Measurements from ENCODE around the gene LACTB. TPM values are rescaled to one million over a fixed set of nuclear protein-coding genes. Genes with fewer than 3 reads are reported as not detected.

The LACTB gene
- total RNA-seq, 2 donors from 2014 or later = 9.0 to 11.0 TPM

DNA sequence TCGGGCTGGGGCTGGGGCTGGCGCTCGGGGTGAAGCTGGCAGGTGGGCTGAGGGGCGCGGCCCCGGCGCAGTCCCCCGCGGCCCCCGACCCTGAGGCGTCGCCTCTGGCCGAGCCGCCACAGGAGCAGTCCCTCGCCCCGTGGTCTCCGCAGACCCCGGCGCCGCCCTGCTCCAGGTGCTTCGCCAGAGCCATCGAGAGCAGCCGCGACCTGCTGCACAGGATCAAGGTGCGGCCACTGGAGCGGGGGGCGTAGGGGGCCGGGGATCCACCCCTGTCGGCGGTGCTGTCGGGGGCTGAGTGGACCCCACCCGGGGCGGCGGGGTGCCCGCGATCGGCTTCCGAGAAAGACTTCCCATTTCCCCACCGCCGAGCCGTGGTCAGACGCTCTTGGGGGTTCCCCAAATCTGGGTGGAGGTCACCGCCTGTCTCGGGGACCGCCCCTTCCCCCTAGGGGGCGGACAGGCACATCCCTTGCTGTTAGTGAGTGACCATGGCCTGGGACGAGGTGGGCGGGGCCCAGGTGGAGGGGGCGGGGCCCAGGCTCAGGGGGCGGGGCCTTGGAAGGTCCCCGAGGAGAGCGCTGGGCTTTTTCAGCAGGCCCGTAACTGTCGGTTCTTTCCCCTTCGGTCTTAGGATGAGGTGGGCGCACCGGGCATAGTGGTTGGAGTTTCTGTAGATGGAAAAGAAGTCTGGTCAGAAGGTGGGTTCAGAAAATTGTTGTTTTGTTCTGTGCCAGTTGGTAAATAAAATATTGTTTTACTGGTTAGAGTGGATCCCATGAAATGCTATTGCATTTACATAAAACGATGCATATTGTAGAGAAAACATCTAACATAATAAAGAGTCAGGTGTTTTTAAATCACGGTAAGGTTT is 578 bp downstream of the LACTB start:
- DNase-seq = peak; percentile 67 to 79 (median 72)
- peaks cover 7% of the 10 kb centered on the region for H3K4me1 Mint-ChIP-seq
- H3K27me3 Mint-ChIP-seq = no peaks in the 10 kb centered on the region
- no peaks in the 10 kb centered on the region for H3K9me3 ChIP-seq (ENCODE audit: control insufficient read depth, low read length, poor library complexity, severe bottlenecking)
- H3K36me3 Mint-ChIP-seq (ENCODE audit: low read depth) = peaks cover 3% of the 10 kb centered on the region
- H3K4me3 Mint-ChIP-seq = peak overlapping the region; percentile 91
- peak; percentile 85 for ATAC-seq
- H3K27ac Mint-ChIP-seq = peak overlapping the region; percentile 48

DNA sequence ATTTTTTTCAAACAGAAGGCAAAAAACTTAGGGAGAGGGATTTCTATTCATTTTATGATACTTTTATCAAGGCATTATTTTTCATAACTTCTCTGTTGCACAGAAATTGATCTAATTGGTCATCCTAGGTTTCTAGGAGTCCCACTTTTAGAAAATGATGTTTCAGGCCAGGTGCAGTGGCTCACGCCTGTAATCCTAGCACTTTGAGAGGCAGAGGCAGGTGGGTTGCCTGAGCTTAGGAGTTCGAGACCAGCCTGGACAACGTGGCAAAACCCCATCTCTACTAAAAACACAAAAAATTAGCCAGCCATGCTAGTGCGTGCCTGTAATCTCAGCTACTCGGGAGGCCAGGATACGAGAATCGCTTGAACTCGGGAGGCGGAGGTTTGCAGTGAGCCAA is 2.8 kb downstream of the LACTB start:
- H3K27me3 Mint-ChIP-seq = no peaks in the 10 kb centered on the region
- no peak overlapping the region for H3K4me3 Mint-ChIP-seq
- no peak for ATAC-seq
- peaks cover 4% of the 10 kb centered on the region for H3K36me3 Mint-ChIP-seq (ENCODE audit: low read depth)
- H3K27ac Mint-ChIP-seq = no peak overlapping the region
- no peaks in the 10 kb centered on the region for H3K9me3 ChIP-seq (ENCODE audit: control insufficient read depth, low read length, poor library complexity, severe bottlenecking)
- peaks cover 7% of the 10 kb centered on the region for H3K4me1 Mint-ChIP-seq
- DNase-seq = no peak

DNA sequence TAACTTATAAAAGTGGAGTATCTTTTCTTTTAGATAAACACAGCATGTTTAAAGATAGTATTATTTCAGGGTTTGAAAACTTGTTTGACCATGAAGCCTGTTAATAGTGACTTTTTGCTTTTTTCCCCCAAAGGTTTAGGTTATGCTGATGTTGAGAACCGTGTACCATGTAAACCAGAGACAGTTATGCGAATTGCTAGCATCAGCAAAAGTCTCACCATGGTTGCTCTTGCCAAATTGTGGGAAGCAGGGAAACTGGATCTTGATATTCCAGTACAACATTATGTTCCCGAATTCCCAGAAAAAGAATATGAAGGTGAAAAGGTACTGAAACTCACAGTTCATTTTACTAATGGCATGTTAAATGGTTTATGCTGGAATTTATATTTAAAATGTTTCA is 5.1 kb downstream of the LACTB start:
- no peak for ATAC-seq
- Mint-ChIP-seq H3K27me3 (no peaks in the 10 kb centered on the region), H3K27ac (no peak overlapping the region), H3K4me1 (peaks cover 7% of the 10 kb centered on the region), H3K4me3 (no peak overlapping the region), H3K36me3 (ENCODE audit: low read depth) (peaks cover 4% of the 10 kb centered on the region)
- DNase-seq = no peak
- no peaks in the 10 kb centered on the region for H3K9me3 ChIP-seq (ENCODE audit: control insufficient read depth, low read length, poor library complexity, severe bottlenecking)

DNA sequence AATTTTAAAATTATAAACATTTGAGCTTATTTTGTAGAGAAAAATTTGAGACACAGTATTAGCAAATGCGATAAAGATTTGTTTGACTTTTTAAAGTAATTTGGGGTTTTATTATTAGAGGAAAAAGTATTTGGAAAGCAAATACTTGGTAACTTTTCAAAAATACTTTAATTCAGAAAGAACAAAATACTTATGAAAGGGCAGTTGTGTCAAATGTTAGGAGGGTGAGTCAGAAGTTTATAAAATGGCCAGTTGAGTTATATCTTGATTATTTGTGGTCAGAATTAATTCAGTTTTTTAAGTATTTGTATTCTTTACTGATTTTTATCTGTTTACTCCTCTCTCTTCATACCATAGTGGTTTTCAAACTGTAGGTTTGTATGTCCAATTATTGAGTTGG is 12.1 kb downstream of the LACTB start:
- DNase-seq (no peak), ATAC-seq (no peak)
- H3K27me3 Mint-ChIP-seq = no peaks in the 10 kb centered on the region
- peaks cover 3% of the 10 kb centered on the region for H3K4me1 Mint-ChIP-seq
- H3K36me3 Mint-ChIP-seq (ENCODE audit: low read depth) = no peaks in the 10 kb centered on the region
- H3K4me3 Mint-ChIP-seq = no peak overlapping the region
- no peaks in the 10 kb centered on the region for H3K9me3 ChIP-seq (ENCODE audit: control insufficient read depth, low read length, poor library complexity, severe bottlenecking)
- H3K27ac Mint-ChIP-seq = no peak overlapping the region

DNA sequence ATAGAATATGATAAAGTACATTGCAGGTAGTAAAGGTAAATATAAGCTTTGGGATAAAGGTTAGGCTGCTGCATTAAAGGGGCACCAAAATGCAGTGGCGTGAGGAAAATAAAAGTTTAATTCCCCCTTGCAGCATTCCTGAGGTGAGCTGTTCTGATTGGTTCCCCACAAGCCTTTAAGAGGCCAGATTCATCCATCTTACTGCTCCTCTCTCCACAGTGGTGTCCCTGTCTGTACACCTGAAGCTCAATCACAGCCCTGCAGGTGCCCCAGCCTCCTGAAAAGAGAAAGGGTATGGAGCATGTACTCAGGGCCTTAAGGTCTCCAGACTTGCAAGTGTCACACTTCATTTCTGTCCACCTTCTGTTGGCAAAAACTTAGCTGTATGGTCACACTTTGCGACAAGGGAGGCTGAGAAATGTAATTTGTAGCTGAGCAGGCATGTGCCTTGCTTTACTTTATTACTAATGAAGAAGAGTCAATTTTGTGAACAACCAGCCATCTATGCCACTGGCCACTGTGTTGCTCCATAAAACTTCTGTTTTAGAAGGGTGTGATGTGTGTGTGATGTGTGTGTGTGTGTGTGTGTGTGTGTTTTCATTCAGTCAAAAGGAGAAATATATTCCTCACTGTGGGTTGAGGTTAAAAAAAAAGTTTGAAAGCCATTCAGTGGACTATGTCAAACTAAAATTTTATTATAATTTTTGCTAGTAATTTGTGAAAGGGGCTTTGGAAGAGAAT is 12.8 kb downstream of the LACTB start:
- no peaks in the 10 kb centered on the region for H3K9me3 ChIP-seq (ENCODE audit: control insufficient read depth, low read length, poor library complexity, severe bottlenecking)
- H3K27ac Mint-ChIP-seq = no peak overlapping the region
- DNase-seq (no peak), ATAC-seq (no peak)
- H3K4me3 Mint-ChIP-seq = no peak overlapping the region
- no peaks in the 10 kb centered on the region for H3K36me3 Mint-ChIP-seq (ENCODE audit: low read depth)
- peaks cover 3% of the 10 kb centered on the region for H3K4me1 Mint-ChIP-seq
- no peaks in the 10 kb centered on the region for H3K27me3 Mint-ChIP-seq

DNA sequence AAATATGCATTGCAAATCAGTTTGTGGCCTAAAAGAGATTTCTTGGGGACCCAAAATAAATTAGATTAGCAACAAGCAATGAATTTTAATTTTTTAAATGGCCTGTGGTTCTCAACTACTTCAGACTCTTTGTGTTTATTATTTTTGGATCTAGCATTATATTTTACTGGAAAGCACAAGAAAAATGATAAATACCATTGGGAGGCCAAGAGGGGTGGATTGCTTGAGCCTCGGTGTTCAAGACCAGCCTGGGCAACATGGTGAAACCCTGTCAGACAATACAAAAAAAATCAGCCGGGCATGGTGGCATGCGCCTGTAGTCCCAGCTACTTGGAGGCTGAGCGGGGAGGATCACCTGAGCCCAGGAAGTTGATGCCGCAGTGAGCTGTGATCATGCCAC is 13.6 kb downstream of the LACTB start:
- no peak overlapping the region for H3K27ac Mint-ChIP-seq
- peaks cover 3% of the 10 kb centered on the region for H3K4me1 Mint-ChIP-seq
- H3K27me3 Mint-ChIP-seq = no peaks in the 10 kb centered on the region
- no peaks in the 10 kb centered on the region for H3K9me3 ChIP-seq (ENCODE audit: control insufficient read depth, low read length, poor library complexity, severe bottlenecking)
- no peak overlapping the region for H3K4me3 Mint-ChIP-seq
- H3K36me3 Mint-ChIP-seq (ENCODE audit: low read depth) = no peaks in the 10 kb centered on the region
- no peak for ATAC-seq
- DNase-seq = no peak

DNA sequence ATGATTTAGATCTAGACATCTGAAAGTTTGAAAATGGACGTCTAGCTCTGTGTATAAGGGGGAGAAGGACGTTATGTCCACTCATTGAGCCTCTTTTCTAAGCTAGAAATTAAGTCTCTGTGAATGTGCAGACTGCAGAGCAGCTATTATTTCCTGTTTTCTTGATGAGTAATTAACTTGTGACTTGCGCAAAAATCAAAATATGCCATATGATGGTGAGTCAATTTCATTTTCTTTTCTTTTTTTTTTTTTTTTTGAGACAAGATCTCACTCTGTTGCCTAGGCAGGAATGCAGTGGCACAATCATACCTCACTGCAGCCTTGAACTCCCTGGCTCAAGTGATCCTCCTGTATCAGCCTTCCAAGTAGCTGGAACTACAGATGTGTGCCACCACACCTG is 14.1 kb downstream of the LACTB start:
- no peak for DNase-seq
- ATAC-seq = peak; percentile 37
- no peak overlapping the region for H3K4me3 Mint-ChIP-seq

DNA sequence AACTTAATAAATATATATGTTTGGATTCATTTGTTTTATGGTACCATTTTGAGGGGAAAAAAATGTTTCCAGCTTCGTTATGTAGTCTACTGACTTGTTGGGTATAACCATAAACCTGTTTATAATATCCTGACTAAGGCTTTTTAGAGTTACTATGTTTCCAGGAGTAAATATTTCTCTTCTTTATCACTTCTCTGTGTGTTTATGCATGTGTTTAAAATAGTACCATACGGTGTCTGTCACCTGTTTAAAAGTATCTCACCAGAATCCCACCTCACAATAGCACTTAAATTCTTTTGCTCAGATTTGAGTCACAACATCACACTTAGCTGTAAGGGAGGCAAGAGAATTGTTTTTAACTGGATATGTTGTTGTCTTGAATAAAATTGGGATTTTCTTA is 15.1 kb downstream of the LACTB start:
- Mint-ChIP-seq H3K36me3 (ENCODE audit: low read depth) (no peaks in the 10 kb centered on the region), H3K27ac (peak overlapping the region; percentile 67), H3K4me1 (peaks cover 3% of the 10 kb centered on the region), H3K4me3 (no peak overlapping the region), H3K27me3 (no peaks in the 10 kb centered on the region)
- no peak for DNase-seq
- H3K9me3 ChIP-seq (ENCODE audit: control insufficient read depth, low read length, poor library complexity, severe bottlenecking) = no peaks in the 10 kb centered on the region
- no peak for ATAC-seq

More for the DNA sequence above, 14.1 kb downstream of the LACTB start:
- Mint-ChIP-seq H3K36me3 (ENCODE audit: low read depth) (no peaks in the 10 kb centered on the region), H3K27ac (peak overlapping the region; percentile 67), H3K27me3 (no peaks in the 10 kb centered on the region), H3K4me1 (peaks cover 3% of the 10 kb centered on the region)
- no peaks in the 10 kb centered on the region for H3K9me3 ChIP-seq (ENCODE audit: control insufficient read depth, low read length, poor library complexity, severe bottlenecking)

DNA sequence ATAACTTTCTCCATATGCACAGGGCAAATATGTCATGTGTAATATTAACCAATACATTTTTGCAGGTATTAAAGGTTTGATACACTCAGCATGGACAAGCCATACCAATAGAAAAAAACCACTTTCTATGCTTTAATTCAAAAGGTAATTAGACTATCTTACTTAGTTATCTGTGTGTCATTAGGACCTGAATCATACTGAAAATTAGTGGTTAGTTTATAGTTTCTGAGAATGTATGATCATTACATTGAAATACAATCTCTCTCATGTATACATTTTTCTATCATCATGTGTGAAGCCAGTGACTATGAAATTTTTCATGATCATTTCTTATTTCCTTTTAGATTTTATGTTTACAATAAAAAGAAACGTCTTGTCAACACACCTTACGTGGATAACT is 19.3 kb downstream of the LACTB start:
- Mint-ChIP-seq H3K27ac (no peak overlapping the region), H3K36me3 (ENCODE audit: low read depth) (no peaks in the 10 kb centered on the region), H3K4me3 (no peak overlapping the region), H3K27me3 (no peaks in the 10 kb centered on the region), H3K4me1 (peaks cover 3% of the 10 kb centered on the region)
- no peak for DNase-seq
- no peaks in the 10 kb centered on the region for H3K9me3 ChIP-seq (ENCODE audit: control insufficient read depth, low read length, poor library complexity, severe bottlenecking)
- ATAC-seq = no peak

DNA sequence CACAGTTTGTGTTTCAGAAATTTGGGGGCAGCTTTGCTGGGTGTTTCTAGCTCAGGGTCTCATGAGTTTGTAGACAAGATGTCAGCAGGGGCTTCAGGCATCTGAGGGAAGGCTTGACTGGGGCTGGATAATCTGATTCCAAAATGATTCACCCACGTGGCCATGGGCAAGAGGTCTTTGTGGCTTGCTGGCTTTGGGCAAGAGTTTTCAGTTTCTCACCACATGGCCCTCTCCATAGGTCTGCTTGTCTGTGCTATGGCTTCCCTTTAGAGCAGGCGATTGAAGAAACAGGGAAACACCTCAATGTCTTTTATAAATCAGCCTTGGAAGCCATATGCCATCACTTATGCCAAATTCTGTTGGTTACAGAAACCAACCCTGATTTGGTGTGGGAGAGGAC is 23.8 kb downstream of the LACTB start:
- Mint-ChIP-seq H3K4me3 (no peak overlapping the region), H3K27me3 (no peaks in the 10 kb centered on the region), H3K4me1 (peaks cover 4% of the 10 kb centered on the region), H3K27ac (no peak overlapping the region), H3K36me3 (ENCODE audit: low read depth) (no peaks in the 10 kb centered on the region)
- no peaks in the 10 kb centered on the region for H3K9me3 ChIP-seq (ENCODE audit: control insufficient read depth, low read length, poor library complexity, severe bottlenecking)
- no peak for ATAC-seq
- no peak for DNase-seq

DNA sequence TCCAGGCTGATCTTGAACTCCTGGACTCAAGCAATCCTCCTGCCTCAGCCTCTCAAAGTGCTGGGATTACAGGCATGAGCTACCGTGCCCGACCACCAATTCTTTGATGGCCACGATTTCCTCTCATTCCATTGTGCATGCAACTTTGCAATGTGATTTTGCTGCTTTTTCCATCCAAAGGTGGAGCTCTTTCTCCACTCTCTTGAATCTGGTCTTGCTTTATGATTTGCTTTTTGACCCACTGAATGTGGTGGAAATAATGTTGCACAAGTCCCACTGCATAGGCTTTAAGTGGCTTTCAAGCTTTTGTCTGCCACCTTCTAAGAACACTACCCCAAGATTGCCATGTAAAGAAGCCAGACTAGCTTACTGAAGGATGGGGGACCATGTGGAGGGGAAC is 25.0 kb downstream of the LACTB start:
- H3K27ac Mint-ChIP-seq = no peak overlapping the region
- no peaks in the 10 kb centered on the region for H3K36me3 Mint-ChIP-seq (ENCODE audit: low read depth)
- H3K27me3 Mint-ChIP-seq = no peaks in the 10 kb centered on the region
- no peak for DNase-seq
- peaks cover 4% of the 10 kb centered on the region for H3K4me1 Mint-ChIP-seq
- H3K9me3 ChIP-seq (ENCODE audit: control insufficient read depth, low read length, poor library complexity, severe bottlenecking) = no peaks in the 10 kb centered on the region
- ATAC-seq = no peak
- no peak overlapping the region for H3K4me3 Mint-ChIP-seq

DNA sequence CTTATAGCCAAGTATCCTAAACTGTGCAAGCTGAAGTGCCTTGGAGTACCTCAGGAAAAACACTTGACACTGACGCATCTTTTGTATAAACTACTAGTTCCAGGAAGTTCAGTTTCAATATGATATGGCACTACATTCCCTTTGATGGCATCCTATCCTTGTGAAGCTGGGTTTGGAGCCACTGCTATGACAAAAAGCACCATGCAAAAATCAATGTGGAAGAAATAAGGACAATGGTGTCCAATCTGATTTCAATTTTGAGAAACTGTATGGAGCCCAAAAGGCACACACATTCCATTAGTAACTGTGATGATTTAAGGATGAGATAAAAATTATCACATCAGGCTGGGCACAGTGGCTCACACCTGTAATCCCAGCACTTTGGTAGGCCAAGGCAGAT is 30.0 kb downstream of the LACTB start:
- DNase-seq (no peak), ATAC-seq (no peak)
- H3K9me3 ChIP-seq (ENCODE audit: control insufficient read depth, low read length, poor library complexity, severe bottlenecking) = no peaks in the 10 kb centered on the region
- Mint-ChIP-seq H3K27me3 (no peaks in the 10 kb centered on the region), H3K4me1 (peaks cover 7% of the 10 kb centered on the region), H3K4me3 (no peak overlapping the region), H3K36me3 (ENCODE audit: low read depth) (no peaks in the 10 kb centered on the region), H3K27ac (no peak overlapping the region)

DNA sequence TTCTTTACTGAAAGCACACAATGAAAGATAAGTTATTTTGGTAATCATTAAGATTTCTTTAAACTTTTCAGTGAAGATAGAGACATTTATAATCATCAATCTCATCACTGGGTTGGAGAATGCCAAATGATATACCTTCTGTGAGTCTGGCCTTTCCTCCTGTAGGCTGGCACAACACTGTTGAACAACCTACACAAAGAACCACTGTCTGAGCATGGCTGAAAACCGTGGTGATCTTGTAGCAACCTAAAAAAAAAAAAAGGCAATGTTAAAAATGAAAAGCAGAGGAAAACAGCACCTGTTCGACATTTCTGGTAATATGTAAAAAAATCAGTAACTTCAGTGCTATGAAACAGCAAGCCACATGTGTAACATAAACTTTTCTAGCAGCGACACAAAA is 33.8 kb downstream of the LACTB start:
- peak overlapping the region; percentile 96 for H3K4me3 Mint-ChIP-seq
- ATAC-seq = no peak
- no peak for DNase-seq
- H3K36me3 Mint-ChIP-seq (ENCODE audit: low read depth) = peaks cover 3% of the 10 kb centered on the region
- no peaks in the 10 kb centered on the region for H3K27me3 Mint-ChIP-seq
- peak overlapping the region; percentile 95 for H3K27ac Mint-ChIP-seq
- peaks cover 6% of the 10 kb centered on the region for H3K4me1 Mint-ChIP-seq
- no peaks in the 10 kb centered on the region for H3K9me3 ChIP-seq (ENCODE audit: control insufficient read depth, low read length, poor library complexity, severe bottlenecking)
